ENCODE measurements around the gene GRIK3. TPM values are rescaled to one million over a fixed set of nuclear protein-coding genes. Genes with fewer than 3 reads are reported as not detected.

The GRIK3 gene
- total and polyA plus RNA-seq, 2 of the 8 experiments (the other 6 are each of a cell fraction or from before 2014, with no cell fraction given): 2.1 to 3.4 TPM

DNA sequence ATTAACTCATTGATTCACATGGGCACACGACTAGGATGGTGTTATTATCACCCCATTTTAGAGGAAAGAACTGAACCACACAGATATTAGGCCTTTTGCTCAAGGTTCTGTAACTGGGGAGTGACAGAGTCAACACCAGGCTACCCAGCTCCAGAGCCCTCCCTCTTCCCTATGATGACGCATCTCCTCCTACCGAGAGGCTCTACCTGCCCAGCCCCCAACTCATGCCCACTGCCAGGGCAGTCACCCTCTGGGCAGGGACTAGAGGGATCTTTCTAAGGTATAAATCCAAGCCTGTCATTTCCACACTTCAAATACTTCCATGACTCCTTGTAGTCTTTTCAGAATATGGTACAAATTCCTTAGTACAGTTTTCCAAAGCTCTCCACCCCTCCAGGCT lies 171.3 kb downstream of the GRIK3 start (continued):
- TF ChIP-seq, protein P1, sequence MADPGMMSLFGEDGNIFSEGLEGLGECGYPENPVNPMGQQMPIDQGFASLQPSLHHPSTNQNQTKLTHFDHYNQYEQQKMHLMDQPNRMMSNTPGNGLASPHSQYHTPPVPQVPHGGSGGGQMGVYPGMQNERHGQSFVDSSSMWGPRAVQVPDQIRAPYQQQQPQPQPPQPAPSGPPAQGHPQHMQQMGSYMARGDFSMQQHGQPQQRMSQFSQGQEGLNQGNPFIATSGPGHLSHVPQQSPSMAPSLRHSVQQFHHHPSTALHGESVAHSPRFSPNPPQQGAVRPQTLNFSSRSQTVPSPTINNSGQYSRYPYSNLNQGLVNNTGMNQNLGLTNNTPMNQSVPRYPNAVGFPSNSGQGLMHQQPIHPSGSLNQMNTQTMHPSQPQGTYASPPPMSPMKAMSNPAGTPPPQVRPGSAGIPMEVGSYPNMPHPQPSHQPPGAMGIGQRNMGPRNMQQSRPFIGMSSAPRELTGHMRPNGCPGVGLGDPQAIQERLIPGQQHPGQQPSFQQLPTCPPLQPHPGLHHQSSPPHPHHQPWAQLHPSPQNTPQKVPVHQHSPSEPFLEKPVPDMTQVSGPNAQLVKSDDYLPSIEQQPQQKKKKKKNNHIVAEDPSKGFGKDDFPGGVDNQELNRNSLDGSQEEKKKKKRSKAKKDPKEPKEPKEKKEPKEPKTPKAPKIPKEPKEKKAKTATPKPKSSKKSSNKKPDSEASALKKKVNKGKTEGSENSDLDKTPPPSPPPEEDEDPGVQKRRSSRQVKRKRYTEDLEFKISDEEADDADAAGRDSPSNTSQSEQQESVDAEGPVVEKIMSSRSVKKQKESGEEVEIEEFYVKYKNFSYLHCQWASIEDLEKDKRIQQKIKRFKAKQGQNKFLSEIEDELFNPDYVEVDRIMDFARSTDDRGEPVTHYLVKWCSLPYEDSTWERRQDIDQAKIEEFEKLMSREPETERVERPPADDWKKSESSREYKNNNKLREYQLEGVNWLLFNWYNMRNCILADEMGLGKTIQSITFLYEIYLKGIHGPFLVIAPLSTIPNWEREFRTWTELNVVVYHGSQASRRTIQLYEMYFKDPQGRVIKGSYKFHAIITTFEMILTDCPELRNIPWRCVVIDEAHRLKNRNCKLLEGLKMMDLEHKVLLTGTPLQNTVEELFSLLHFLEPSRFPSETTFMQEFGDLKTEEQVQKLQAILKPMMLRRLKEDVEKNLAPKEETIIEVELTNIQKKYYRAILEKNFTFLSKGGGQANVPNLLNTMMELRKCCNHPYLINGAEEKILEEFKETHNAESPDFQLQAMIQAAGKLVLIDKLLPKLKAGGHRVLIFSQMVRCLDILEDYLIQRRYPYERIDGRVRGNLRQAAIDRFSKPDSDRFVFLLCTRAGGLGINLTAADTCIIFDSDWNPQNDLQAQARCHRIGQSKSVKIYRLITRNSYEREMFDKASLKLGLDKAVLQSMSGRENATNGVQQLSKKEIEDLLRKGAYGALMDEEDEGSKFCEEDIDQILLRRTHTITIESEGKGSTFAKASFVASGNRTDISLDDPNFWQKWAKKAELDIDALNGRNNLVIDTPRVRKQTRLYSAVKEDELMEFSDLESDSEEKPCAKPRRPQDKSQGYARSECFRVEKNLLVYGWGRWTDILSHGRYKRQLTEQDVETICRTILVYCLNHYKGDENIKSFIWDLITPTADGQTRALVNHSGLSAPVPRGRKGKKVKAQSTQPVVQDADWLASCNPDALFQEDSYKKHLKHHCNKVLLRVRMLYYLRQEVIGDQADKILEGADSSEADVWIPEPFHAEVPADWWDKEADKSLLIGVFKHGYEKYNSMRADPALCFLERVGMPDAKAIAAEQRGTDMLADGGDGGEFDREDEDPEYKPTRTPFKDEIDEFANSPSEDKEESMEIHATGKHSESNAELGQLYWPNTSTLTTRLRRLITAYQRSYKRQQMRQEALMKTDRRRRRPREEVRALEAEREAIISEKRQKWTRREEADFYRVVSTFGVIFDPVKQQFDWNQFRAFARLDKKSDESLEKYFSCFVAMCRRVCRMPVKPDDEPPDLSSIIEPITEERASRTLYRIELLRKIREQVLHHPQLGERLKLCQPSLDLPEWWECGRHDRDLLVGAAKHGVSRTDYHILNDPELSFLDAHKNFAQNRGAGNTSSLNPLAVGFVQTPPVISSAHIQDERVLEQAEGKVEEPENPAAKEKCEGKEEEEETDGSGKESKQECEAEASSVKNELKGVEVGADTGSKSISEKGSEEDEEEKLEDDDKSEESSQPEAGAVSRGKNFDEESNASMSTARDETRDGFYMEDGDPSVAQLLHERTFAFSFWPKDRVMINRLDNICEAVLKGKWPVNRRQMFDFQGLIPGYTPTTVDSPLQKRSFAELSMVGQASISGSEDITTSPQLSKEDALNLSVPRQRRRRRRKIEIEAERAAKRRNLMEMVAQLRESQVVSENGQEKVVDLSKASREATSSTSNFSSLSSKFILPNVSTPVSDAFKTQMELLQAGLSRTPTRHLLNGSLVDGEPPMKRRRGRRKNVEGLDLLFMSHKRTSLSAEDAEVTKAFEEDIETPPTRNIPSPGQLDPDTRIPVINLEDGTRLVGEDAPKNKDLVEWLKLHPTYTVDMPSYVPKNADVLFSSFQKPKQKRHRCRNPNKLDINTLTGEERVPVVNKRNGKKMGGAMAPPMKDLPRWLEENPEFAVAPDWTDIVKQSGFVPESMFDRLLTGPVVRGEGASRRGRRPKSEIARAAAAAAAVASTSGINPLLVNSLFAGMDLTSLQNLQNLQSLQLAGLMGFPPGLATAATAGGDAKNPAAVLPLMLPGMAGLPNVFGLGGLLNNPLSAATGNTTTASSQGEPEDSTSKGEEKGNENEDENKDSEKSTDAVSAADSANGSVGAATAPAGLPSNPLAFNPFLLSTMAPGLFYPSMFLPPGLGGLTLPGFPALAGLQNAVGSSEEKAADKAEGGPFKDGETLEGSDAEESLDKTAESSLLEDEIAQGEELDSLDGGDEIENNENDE (IDR thresholded peaks at IDR 0.05; ENCODE audit: insufficient replicate concordance, low read length): no peak
